K562 (cell line): Measurements from ENCODE around the gene PCSK6. TPM values are rescaled to one million over a fixed set of nuclear protein-coding genes. Genes with fewer than 3 reads are reported as not detected.

Experiments used
- ATAC-seq: fragments of 200-7000 bp; cut with Tn5 transposase; 3 replicates; pipeline ENCODE4 v1.9.1; 2020; ENCODE audit warnings: moderate library complexity
- BruUV-seq: library from RNA; stranded (reverse); fragments of 400-500 nt; replicated peaks from 2 replicates; lab custom pipeline; 2021; lab: Mats Ljungman, UMichigan
- CTCF ChIA-PET: fragments of 300-600 bp; formaldehyde crosslinking; extraction: SDS; loops from one replicate; lab custom pipeline; 2021; ENCODE audit warnings: low intra/inter-chr PET ratio; lab: Yijun Ruan, JAX
- POLR2A ChIA-PET: fragments of 300-600, 350-650 bp; sonication (Branson Sonifier 250); formaldehyde crosslinking; extraction: SDS; loops from one replicate; lab custom pipeline; 2021; ENCODE audit warnings: antibody characterized with exemption, inconsistent platforms; lab: Yijun Ruan, JAX
- DNase-seq, 4 experiments: peaks; one replicate each; pipeline versions ENCODE4 v3.0.0 to v3.0.0-alpha.2; 2011 to 2018; ENCODE audit warnings: low spot score in 3 of 4, mixed read lengths in 3 of 4; ENCODE audit errors: extremely low read depth in 1 of 4
- FAIRE-seq: peaks from 2 replicates; lab custom pipeline; 2011; peaks lifted over from hg19 to GRCh38; lab: Jason Lieb, UNC
- H2AFZ ChIP-seq: 2 replicates; pipeline ENCODE4 v1.6.0; 2011; ENCODE audit warnings: low read depth, low read length, control low read depth, inconsistent platforms
- H3K27ac ChIP-seq: fragments of 200-600 bp; 3 replicates; pipeline ENCODE4 v1.8.0; 2011; ENCODE audit warnings: low read depth, mild to moderate bottlenecking, control low read depth, inconsistent platforms, low read length, moderate library complexity, mixed read lengths; ENCODE audit errors: extremely low read depth
- H3K27me3 ChIP-seq, 2 experiments: fragments of 300-600 bp in 1 of 2; 2 replicates in 1 of 2; 3 replicates in 1 of 2; pipeline versions ENCODE4 v1.6.0 to v1.8.0; 2011; ENCODE audit warnings: inconsistent platforms in 2 of 2, low read length in 2 of 2, mild to moderate bottlenecking in 1 of 2, mixed read lengths in 1 of 2, moderate library complexity in 1 of 2; ENCODE audit not compliant: control insufficient read depth in 2 of 2, insufficient read depth in 2 of 2
- H3K36me3 ChIP-seq: fragments of 300-600 bp; 3 replicates; pipeline ENCODE4 v1.8.0; 2011; ENCODE audit warnings: mild to moderate bottlenecking, low read length, inconsistent platforms; ENCODE audit not compliant: control insufficient read depth, insufficient read depth
- H3K4me1 ChIP-seq, 2 experiments: fragments of 200-600 bp in 1 of 2; replicated peaks in 1 of 2; 2 replicates in 1 of 2; 3 replicates in 1 of 2; pipeline versions ENCODE4 v1.5.1 to v1.8.0; 2011; ENCODE audit warnings: inconsistent platforms in 2 of 2, low read length in 2 of 2, mild to moderate bottlenecking in 1 of 2, mixed read lengths in 1 of 2, moderate library complexity in 1 of 2; ENCODE audit not compliant: control insufficient read depth in 2 of 2, insufficient read depth in 2 of 2
- H3K4me2 ChIP-seq: 2 replicates; pipeline ENCODE4 v1.6.1; 2011; ENCODE audit warnings: low read length, control low read depth, inconsistent platforms, mixed read lengths; ENCODE audit not compliant: insufficient read depth
- H3K4me3 ChIP-seq: fragments of 200-600 bp; sonication (generic), shearing (Covaris generic); 2 replicates; pipeline ENCODE4 v1.5.1; 2016; ENCODE audit warnings: control low read depth, inconsistent platforms
- H3K79me2 ChIP-seq: fragments of 200-600 bp; 3 replicates; pipeline ENCODE4 v1.8.0; 2011; ENCODE audit warnings: low read length, inconsistent platforms; ENCODE audit not compliant: control insufficient read depth, insufficient read depth
- H3K9ac ChIP-seq, 2 experiments: 2 replicates each; pipeline versions ENCODE4 v1.6.0 to v1.6.1; 2011; ENCODE audit warnings: low read depth in 2 of 2, low read length in 2 of 2, control low read depth in 1 of 2, inconsistent platforms in 1 of 2, mild to moderate bottlenecking in 1 of 2, mixed read lengths in 1 of 2; ENCODE audit not compliant: insufficient read depth in 1 of 2
- H3K9me1 ChIP-seq: one replicate; pipeline ENCODE4 v1.6.0; 2011; ENCODE audit warnings: inconsistent platforms, mild to moderate bottlenecking, low read length, moderate library complexity; ENCODE audit not compliant: control insufficient read depth, insufficient read depth
- H3K9me3 ChIP-seq: replicated peaks from 2 replicates; pipeline ENCODE4 v1.5.1; 2011; ENCODE audit warnings: low read depth, low read length, inconsistent platforms; ENCODE audit not compliant: control insufficient read depth, insufficient read depth
- H4K20me1 ChIP-seq: replicated peaks from 2 replicates; pipeline ENCODE4 v1.6.1; 2011; ENCODE audit warnings: low read length, inconsistent platforms, mixed read lengths; ENCODE audit not compliant: control insufficient read depth, insufficient read depth
- CBX2 ChIP-seq: fragments of 200-600 bp; sonication (generic); IDR thresholded peaks from one replicate; pipeline ENCODE4 v1.6.1; 2012; ENCODE audit warnings: mild to moderate bottlenecking, low read length, inconsistent platforms; ENCODE audit not compliant: insufficient read depth, poor library complexity, severe bottlenecking
- CCAR2 ChIP-seq: fragments of 200-400 bp; formaldehyde crosslinking; IDR thresholded peaks from 2 replicates; pipeline ENCODE4 v1.6.1; 2017; ENCODE audit warnings: mild to moderate bottlenecking, low read depth, low read length
- CTBP1 ChIP-seq: fragments of 450-650 bp; IDR thresholded peaks from 2 replicates; pipeline ENCODE4 v1.6.1; 2016; ENCODE audit warnings: borderline replicate concordance
- E4F1 ChIP-seq: fragments of 250-450 bp; sonication (Bioruptor Pico); IDR thresholded peaks from 2 replicates; pipeline ENCODE4 v1.5.0; 2021; ENCODE audit warnings: mild to moderate bottlenecking, borderline replicate concordance
- EP300 ChIP-seq: IDR thresholded peaks from 2 replicates; pipeline ENCODE4 v1.6.1; 2012; ENCODE audit warnings: low read length, improper control_type of control experiment
- ETS2 ChIP-seq: IDR thresholded peaks from 2 replicates; pipeline ENCODE4 v1.6.1; 2016; ENCODE audit warnings: borderline replicate concordance, missing genetic modification characterization, mild to moderate bottlenecking, moderate library complexity, missing compliant biosample characterization; ENCODE audit not compliant: poor library complexity, severe bottlenecking
- EZH2 ChIP-seq: IDR thresholded peaks from 2 replicates; pipeline ENCODE4 v1.6.1; 2012; ENCODE audit warnings: low read depth, mild to moderate bottlenecking, inconsistent platforms, low read length, borderline replicate concordance
- ZNF174 ChIP-seq: fragments of 250-450 bp; sonication (Bioruptor Pico); IDR thresholded peaks from 2 replicates; pipeline ENCODE4 v1.4.0; 2020; ENCODE audit warnings: mild to moderate bottlenecking
- ZNF354B ChIP-seq: fragments of 250-450 bp; sonication (Bioruptor Pico); IDR thresholded peaks from 2 replicates; pipeline ENCODE4 v1.4.0; 2020
- WGBS: fragments of 100-300 bp; shearing (Covaris generic); methylation state at CpG from one replicate; pipeline ENCODE4 v1.1.6; 2016; ENCODE audit warnings: low coverage, mixed read lengths; ENCODE audit not compliant: insufficient coverage; ENCODE audit errors: missing lambda C conversion rate; 5-methylcytosine and 5-hydroxymethylcytosine counted together
- in situ Hi-C: fragments of 300-500 bp; cut with MboI; formaldehyde crosslinking; loops from 4 replicates; pipeline ENCODE4 v1.15.0; 2018; ENCODE audit warnings: inconsistent platforms, mixed read lengths
- intact Hi-C: fragments of 100-400 bp; cut with micrococcal nuclease; formaldehyde crosslinking; loops from 2 replicates; pipeline ENCODE4 v1.14.2; 2022
- polyA plus RNA-seq, 8 experiments: library from polyadenylated mRNA; depleted of rRNA in 4 of 8; stranded (reverse) in 5 of 8; unstranded in 3 of 8; fragments of >200 nt; fragmentation: Nextera tagmentation in 2 of 8; fragmentation: Illumina TruSeq in 1 of 8; extraction: Ambion mirVana in 2 of 8; extraction: Trizol in 1 of 8; gene quantifications; 2 replicates each; pipeline versions ENCODE4 v1.2.1 to v1.2.3, GENCODE V29; 2011 to 2014; ENCODE audit warnings: inconsistent platforms in 1 of 8, missing spikeins in 1 of 8
- total RNA-seq, 7 experiments: library from RNA; depleted of rRNA in 6 of 7; stranded (reverse); fragments of >200 nt in 6 of 7; fragmentation: Illumina TruSeq in 2 of 7; extraction: Trizol in 2 of 7; gene quantifications; 2 replicates each; pipeline versions ENCODE4 v1.2.1 to v1.2.3, GENCODE V29; 2011 to 2021; ENCODE audit warnings: low replicate concordance in 1 of 7
- TF ChIP-seq, protein P1 (sequence below): fragments of 450-650 bp; formaldehyde crosslinking; conservative IDR thresholded peaks from 2 replicates; pipeline ENCODE4 v1.4.0; 2022; ENCODE audit warnings: mild to moderate bottlenecking, missing genetic modification characterization
- TF ChIP-seq, protein P2 (sequence below): IDR thresholded peaks from 2 replicates; pipeline ENCODE4 v1.6.1; 2016; ENCODE audit warnings: missing genetic modification characterization, missing compliant biosample characterization
- TF ChIP-seq, protein P3 (sequence below): fragments of 200-800 bp; sonication (Bioruptor generic); IDR thresholded peaks from 2 replicates; pipeline ENCODE4 v1.6.1; 2017; ENCODE audit warnings: missing genetic modification characterization, missing compliant biosample characterization

Gene PCSK6
- total and polyA plus RNA-seq, 9 of the 15 experiments (the other 6 are each of a cell fraction or from before 2014, with no cell fraction given): 2.2 to 32.6 (median 14.5) TPM

DNA sequence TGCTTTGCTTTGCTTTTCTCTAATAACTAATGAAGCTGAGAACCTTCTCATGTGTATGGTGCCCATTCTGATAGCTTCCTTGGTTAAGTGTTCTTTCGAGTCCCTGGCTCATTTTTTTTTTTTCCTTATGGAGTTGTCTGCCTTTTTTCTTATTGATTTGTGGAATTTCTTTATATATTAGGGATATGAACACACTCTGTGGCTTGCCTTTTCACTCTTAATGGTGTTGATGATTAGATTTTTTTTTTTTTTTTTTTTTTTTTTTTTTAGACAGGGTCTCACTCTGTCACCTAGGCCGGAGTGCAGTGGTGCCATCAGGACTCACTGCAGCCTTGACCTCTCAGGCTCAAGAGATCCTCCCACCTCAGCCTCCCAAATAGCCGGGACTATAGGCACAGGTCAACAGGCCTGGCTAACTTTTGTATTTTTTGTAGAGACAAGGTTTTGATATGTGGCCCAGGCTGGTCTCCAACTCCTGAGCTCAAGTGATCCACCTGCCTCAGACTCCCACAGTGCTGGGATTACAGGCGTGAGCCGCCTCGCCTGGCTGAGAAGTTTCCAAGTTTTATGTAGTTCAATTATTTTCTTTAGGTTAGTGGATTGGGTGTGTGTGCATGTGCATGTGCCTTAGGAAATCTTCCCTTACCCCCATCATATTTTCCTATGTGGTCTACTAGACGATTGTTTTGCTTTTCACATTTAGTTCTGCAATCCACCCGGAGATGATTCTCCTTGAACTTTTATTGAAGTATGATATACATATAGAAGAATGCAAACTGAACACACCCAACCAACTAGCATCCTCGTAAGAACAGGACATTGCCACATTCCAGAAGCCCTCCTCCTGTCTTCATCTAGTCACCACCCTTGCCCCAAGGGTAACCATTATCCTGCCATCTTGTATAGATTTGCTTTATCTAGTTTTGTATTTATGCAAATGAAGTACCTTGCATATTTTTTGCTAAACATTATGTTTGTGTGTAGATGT, 192.8 kb downstream of the PCSK6 start:
- Histone ChIP-seq H3K4me3 (peak overlapping the region; percentile 96), H3K9ac (peak overlapping the region in 1 of 2 experiments; percentile 94; a peak in 2 of 4 replicates), H3K9me3 (no peaks in the 10 kb centered on the region), H3K4me1 (peaks cover 7 to 9% of the 10 kb centered on the region in 2 experiments; a peak in 2 of 5 replicates), H3K79me2 (peaks cover 52% of the 10 kb centered on the region), H3K27me3 (no peaks in the 10 kb centered on the region), H3K36me3 (peaks cover 20% of the 10 kb centered on the region), H4K20me1 (peaks cover 14% of the 10 kb centered on the region), H3K27ac (no peak overlapping the region; the same call in 2 of the 3 replicates), H3K9me1 (no peaks in the 10 kb centered on the region), H2AFZ (no peak overlapping the region), H3K4me2 (peak overlapping the region; percentile 93)
- CTCF ChIA-PET: no interaction called here
- POLR2A ChIA-PET: interaction anchor here (0.6 to 3.7 kb wide), 3 partner anchors 8 to 325 kb away, joined by 3 to 13 read pairs (median 3); no protein-coding TSS in a partner anchor
- TF ChIP-seq, protein P1, sequence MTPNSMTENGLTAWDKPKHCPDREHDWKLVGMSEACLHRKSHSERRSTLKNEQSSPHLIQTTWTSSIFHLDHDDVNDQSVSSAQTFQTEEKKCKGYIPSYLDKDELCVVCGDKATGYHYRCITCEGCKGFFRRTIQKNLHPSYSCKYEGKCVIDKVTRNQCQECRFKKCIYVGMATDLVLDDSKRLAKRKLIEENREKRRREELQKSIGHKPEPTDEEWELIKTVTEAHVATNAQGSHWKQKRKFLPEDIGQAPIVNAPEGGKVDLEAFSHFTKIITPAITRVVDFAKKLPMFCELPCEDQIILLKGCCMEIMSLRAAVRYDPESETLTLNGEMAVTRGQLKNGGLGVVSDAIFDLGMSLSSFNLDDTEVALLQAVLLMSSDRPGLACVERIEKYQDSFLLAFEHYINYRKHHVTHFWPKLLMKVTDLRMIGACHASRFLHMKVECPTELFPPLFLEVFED: no peak
- TF ChIP-seq CTBP1 (no peak), ETS2 (tag) (no peak), EP300 (no peak), CBX2 (no peak), EZH2 (no peak), E4F1 (CRISPR knock-in tag) (no peak), CCAR2 (no peak), ZNF354B (CRISPR knock-in tag) (no peak), ZNF174 (no peak)
- TF ChIP-seq, protein P2, sequence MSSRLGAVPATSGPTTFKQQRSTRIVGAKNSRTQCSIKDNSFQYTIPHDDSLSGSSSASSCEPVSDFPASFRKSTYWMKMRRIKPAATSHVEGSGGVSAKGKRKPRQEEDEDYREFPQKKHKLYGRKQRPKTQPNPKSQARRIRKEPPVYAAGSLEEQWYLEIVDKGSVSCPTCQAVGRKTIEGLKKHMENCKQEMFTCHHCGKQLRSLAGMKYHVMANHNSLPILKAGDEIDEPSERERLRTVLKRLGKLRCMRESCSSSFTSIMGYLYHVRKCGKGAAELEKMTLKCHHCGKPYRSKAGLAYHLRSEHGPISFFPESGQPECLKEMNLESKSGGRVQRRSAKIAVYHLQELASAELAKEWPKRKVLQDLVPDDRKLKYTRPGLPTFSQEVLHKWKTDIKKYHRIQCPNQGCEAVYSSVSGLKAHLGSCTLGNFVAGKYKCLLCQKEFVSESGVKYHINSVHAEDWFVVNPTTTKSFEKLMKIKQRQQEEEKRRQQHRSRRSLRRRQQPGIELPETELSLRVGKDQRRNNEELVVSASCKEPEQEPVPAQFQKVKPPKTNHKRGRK: no peak
- TF ChIP-seq, protein P3, sequence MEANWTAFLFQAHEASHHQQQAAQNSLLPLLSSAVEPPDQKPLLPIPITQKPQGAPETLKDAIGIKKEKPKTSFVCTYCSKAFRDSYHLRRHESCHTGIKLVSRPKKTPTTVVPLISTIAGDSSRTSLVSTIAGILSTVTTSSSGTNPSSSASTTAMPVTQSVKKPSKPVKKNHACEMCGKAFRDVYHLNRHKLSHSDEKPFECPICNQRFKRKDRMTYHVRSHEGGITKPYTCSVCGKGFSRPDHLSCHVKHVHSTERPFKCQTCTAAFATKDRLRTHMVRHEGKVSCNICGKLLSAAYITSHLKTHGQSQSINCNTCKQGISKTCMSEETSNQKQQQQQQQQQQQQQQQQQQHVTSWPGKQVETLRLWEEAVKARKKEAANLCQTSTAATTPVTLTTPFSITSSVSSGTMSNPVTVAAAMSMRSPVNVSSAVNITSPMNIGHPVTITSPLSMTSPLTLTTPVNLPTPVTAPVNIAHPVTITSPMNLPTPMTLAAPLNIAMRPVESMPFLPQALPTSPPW (CRISPR knock-in tag): no peak
- FAIRE-seq: no peak
- in situ Hi-C loops: no loop called here
- no peak for ATAC-seq
- DNase-seq: no peak
- intact Hi-C loops: no loop called here
- 86% methylated on average over 9 of the region's 9 CpGs for WGBS
- no TSS peak for BruUV-seq
